Measurements from ENCODE around the gene STPG1. TPM values are rescaled to one million over a fixed set of nuclear protein-coding genes. Genes with fewer than 3 reads are reported as not detected.

STPG1 gene
- total RNA-seq, 2 experiments from 2014 or later: 1.8 to 2.4 TPM

DNA sequence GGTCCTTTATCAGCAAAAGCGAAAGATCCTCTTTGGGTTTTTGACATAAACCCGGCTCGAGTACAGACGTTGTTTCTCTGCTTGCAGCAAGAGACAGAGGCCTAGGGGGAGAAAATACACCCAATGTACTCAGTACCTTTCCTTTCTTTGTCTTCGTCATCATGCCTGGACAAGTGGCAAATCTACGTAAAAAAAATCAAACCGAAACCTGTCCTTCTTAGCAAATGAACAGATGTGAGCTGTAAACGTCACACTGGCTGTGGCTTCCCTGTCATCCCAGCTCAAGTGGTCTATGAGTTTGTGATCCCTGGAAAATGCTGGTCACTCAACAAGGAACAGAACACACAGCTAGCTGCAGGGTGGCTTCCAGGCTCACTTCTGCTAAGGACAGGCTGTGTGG lies 39.9 kb downstream of the STPG1 start:
- no peak overlapping the region for H3K27ac Mint-ChIP-seq

DNA sequence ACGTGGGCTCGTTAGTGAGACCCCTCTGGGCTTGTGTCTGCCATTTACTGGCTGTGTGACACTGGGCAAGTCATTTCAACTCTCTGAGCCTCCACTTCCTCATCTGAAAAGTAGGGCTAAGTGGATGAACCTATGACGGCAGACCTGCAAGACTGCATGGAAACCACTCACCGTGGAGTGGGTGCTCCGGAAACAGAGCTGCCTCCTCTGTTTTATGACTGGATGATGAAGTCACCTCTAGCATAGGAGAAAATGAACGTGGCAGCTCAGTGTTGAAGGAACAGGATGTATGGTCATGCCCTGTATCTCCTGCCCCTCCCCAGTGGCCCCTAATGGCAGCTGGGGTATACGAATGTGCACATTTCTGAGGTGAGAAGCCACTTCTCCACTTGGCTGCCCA lies 40.5 kb downstream of the STPG1 start:
- Histone ChIP-seq H3K36me3 (ENCODE audit: insufficient read depth, low read length) (peaks cover 4% of the 10 kb centered on the region), H3K27me3 (ENCODE audit: control insufficient read depth in 1 of 2, insufficient read depth in 2 of 2, low read length in 2 of 2) (no peaks in the 10 kb centered on the region), H3K4me1 (ENCODE audit: insufficient read depth, low read length) (no peaks in the 10 kb centered on the region), H3K27ac (ENCODE audit: low read depth in 1 of 2, low read length in 2 of 2) (no peak overlapping the region), H3K4me3 (ENCODE audit: low read length) (no peak overlapping the region), H3K9me3 (ENCODE audit: control insufficient read depth in 1 of 2, insufficient read depth in 1 of 2, low read length in 2 of 2) (no peaks in the 10 kb centered on the region)
- Mint-ChIP-seq H3K9me3 (no peaks in the 10 kb centered on the region), H3K4me3 (no peak overlapping the region), H3K4me1 (ENCODE audit: low read depth) (no peaks in the 10 kb centered on the region), H3K27ac (no peak overlapping the region), H3K27me3 (no peaks in the 10 kb centered on the region), H3K36me3 (ENCODE audit: low read depth) (peaks cover 11% of the 10 kb centered on the region)
- intact Hi-C loops (cut with DNase I, micrococcal nuclease): no loop called here
- ChIA-PET CTCF (no interaction called here), POLR2A (no interaction called here)
- TF ChIP-seq, protein P1, sequence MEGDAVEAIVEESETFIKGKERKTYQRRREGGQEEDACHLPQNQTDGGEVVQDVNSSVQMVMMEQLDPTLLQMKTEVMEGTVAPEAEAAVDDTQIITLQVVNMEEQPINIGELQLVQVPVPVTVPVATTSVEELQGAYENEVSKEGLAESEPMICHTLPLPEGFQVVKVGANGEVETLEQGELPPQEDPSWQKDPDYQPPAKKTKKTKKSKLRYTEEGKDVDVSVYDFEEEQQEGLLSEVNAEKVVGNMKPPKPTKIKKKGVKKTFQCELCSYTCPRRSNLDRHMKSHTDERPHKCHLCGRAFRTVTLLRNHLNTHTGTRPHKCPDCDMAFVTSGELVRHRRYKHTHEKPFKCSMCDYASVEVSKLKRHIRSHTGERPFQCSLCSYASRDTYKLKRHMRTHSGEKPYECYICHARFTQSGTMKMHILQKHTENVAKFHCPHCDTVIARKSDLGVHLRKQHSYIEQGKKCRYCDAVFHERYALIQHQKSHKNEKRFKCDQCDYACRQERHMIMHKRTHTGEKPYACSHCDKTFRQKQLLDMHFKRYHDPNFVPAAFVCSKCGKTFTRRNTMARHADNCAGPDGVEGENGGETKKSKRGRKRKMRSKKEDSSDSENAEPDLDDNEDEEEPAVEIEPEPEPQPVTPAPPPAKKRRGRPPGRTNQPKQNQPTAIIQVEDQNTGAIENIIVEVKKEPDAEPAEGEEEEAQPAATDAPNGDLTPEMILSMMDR (IDR thresholded peaks at IDR 0.05): no peak
- ATAC-seq (ENCODE audit: poor library complexity) (no peak), DNase-seq (no peak)

More for the DNA sequence above, 39.9 kb downstream of the STPG1 start:
- H3K36me3 ChIP-seq (ENCODE audit: insufficient read depth, low read length): peaks cover 4% of the 10 kb centered on the region
- Mint-ChIP-seq H3K4me1 (ENCODE audit: low read depth) (no peaks in the 10 kb centered on the region), H3K4me3 (no peak overlapping the region), H3K27me3 (no peaks in the 10 kb centered on the region), H3K36me3 (ENCODE audit: low read depth) (peaks cover 12% of the 10 kb centered on the region), H3K9me3 (no peaks in the 10 kb centered on the region)
- intact Hi-C loops (cut with DNase I, micrococcal nuclease): no loop called here
- TF ChIP-seq, protein P1 (IDR thresholded peaks at IDR 0.05): no peak
- POLR2A ChIA-PET: interaction anchor here (0.6 kb wide), 1 partner anchor 126 kb away, joined by 3 read pairs; no protein-coding TSS in a partner anchor
- no peaks in the 10 kb centered on the region for H3K27me3 ChIP-seq (ENCODE audit: control insufficient read depth in 1 of 2, insufficient read depth in 2 of 2, low read length in 2 of 2)
- CTCF ChIA-PET: interaction anchor here (0.6 kb wide), 1 partner anchor 15 kb away, joined by 3 read pairs; no protein-coding TSS in a partner anchor
- no peak overlapping the region for H3K27ac ChIP-seq (ENCODE audit: low read depth in 1 of 2, low read length in 2 of 2)
- H3K4me3 ChIP-seq (ENCODE audit: low read length): no peak overlapping the region
- no peaks in the 10 kb centered on the region for H3K9me3 ChIP-seq (ENCODE audit: control insufficient read depth in 1 of 2, insufficient read depth in 1 of 2, low read length in 2 of 2)
- H3K4me1 ChIP-seq (ENCODE audit: insufficient read depth, low read length): no peaks in the 10 kb centered on the region
- DNase-seq (no peak), ATAC-seq (ENCODE audit: poor library complexity) (no peak)

GRCh38 chr1:24369801-24370200 lies 43.8 kb downstream of the STPG1 start:
- ChIA-PET CTCF (interaction anchor here (0.7 to 1.2 kb wide), 2 partner anchors 21 to 117 kb away, joined by 3 read pairs; no protein-coding TSS in a partner anchor), POLR2A (no interaction called here)
- H3K36me3 ChIP-seq (ENCODE audit: insufficient read depth, low read length): peaks cover 4% of the 10 kb centered on the region
- H3K9me3 Mint-ChIP-seq: no peaks in the 10 kb centered on the region
- H3K4me3 Mint-ChIP-seq: no peak overlapping the region
- H3K27ac Mint-ChIP-seq: no peak overlapping the region
- no peaks in the 10 kb centered on the region for H3K4me1 Mint-ChIP-seq (ENCODE audit: low read depth)
- peaks cover 10% of the 10 kb centered on the region for H3K36me3 Mint-ChIP-seq (ENCODE audit: low read depth)
- no peaks in the 10 kb centered on the region for H3K27me3 ChIP-seq (ENCODE audit: control insufficient read depth in 1 of 2, insufficient read depth in 2 of 2, low read length in 2 of 2)
- H3K27me3 Mint-ChIP-seq: no peaks in the 10 kb centered on the region
- intact Hi-C loops (cut with DNase I, micrococcal nuclease): no loop called here
- DNase-seq (no peak), ATAC-seq (ENCODE audit: poor library complexity) (no peak)
- no peak overlapping the region for H3K27ac ChIP-seq (ENCODE audit: low read depth in 1 of 2, low read length in 2 of 2)
- H3K4me3 ChIP-seq (ENCODE audit: low read length): no peak overlapping the region
- TF ChIP-seq, protein P1 (IDR thresholded peaks at IDR 0.05): no peak
- H3K4me1 ChIP-seq (ENCODE audit: insufficient read depth, low read length): no peaks in the 10 kb centered on the region
- no peaks in the 10 kb centered on the region for H3K9me3 ChIP-seq (ENCODE audit: control insufficient read depth in 1 of 2, insufficient read depth in 1 of 2, low read length in 2 of 2)
